ENCODE measurements around the gene PDGFA.

- TF ChIP-seq CTCF (conservative IDR thresholded peaks at IDR 0.05) (no peak), EZH2 (IDR thresholded peaks at IDR 0.05; ENCODE audit: low read depth) (no peak)
Measured at GRCh38 chr7:475951-476441, 43.6 kb downstream of the PDGFA start.
